ENCODE results near the gene LORICRIN.

The LORICRIN gene

DNA sequence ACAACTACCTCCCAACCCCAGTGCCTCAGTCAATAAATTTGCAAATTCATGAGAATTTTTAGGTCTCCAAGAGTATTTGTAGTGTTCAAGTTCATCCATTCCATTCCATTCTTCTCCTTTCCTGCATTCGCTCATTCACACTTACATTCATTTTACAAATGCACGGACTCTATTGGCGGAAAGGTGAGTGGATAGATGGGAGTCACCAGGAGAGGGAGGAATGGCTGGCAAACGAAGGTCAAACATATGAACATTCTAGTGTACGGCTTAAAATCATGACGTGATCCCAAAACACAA is 2.5 kb downstream of the LORICRIN start:
- peak overlapping the region; percentile 61 for H3K4me3 Mint-ChIP-seq
- peak overlapping the region; percentile 61 for H3K27ac Mint-ChIP-seq
- H3K4me1 Mint-ChIP-seq (ENCODE audit: low read depth) = peaks cover 27% of the 10 kb centered on the region
- peaks cover 69% of the 10 kb centered on the region for H3K27me3 Mint-ChIP-seq
- DNase-seq = no peak
- H3K36me3 Mint-ChIP-seq (ENCODE audit: low read depth) = no peaks in the 10 kb centered on the region
- no peaks in the 10 kb centered on the region for H3K9me3 Mint-ChIP-seq

DNA sequence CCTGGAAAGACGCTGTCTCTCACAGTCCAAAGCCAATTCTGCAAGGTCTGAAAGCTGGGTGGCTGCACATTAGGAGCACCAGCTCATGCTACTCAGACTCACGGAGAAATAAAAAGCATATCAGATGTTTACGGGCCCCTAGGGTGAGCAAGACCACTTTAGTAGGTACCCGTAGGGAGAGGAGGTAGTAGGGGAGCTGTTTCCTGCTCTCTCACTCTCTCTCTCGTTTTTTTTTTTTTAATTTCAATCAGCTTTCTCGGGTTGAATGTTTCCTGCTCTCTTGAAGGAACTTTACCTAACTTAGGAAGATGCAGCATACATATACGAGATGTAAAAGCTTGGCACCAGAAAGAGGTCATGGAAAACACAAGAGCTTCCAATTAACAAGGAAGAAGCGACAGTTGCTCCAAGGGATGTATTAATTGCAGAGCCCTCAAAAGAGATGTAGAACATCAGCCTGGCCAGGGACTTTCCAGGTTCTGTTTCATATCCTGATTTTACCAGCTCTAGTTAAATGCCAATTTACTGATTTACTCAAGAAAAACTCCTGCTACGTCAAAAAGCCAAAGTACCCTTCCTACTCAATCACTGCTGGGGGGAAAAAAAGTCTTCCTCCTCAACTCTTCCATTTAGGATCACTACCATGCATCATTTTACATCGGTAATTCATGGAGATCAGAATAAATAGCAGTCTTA is 3.1 kb downstream of the LORICRIN start:
- Mint-ChIP-seq H3K36me3 (ENCODE audit: low read depth) (no peaks in the 10 kb centered on the region), H3K27me3 (peaks cover 73% of the 10 kb centered on the region), H3K4me3 (peak overlapping the region; percentile 61), H3K4me1 (ENCODE audit: low read depth) (peaks cover 27% of the 10 kb centered on the region), H3K27ac (no peak overlapping the region), H3K9me3 (no peaks in the 10 kb centered on the region)
- DNase-seq = no peak

- Mint-ChIP-seq H3K27ac (no peak overlapping the region), H3K27me3 (peaks cover 76% of the 10 kb centered on the region), H3K4me3 (no peak overlapping the region), H3K9me3 (no peaks in the 10 kb centered on the region), H3K4me1 (ENCODE audit: low read depth) (peaks cover 24% of the 10 kb centered on the region), H3K36me3 (ENCODE audit: low read depth) (no peaks in the 10 kb centered on the region)
- DNase-seq = no peak
Observed at GRCh38 chr1:153265457-153265856, 6.0 kb downstream of the LORICRIN start.

- H3K27ac Mint-ChIP-seq = no peak overlapping the region
- H3K36me3 Mint-ChIP-seq (ENCODE audit: low read depth) = no peaks in the 10 kb centered on the region
- H3K4me1 Mint-ChIP-seq (ENCODE audit: low read depth) = no peaks in the 10 kb centered on the region
- H3K4me3 Mint-ChIP-seq = no peak overlapping the region
- H3K27me3 Mint-ChIP-seq = peaks cover 60% of the 10 kb centered on the region
- H3K9me3 Mint-ChIP-seq = no peaks in the 10 kb centered on the region
- DNase-seq = no peak
Observed at GRCh38 chr1:153271711-153272110, 12.2 kb downstream of the LORICRIN start.

DNA sequence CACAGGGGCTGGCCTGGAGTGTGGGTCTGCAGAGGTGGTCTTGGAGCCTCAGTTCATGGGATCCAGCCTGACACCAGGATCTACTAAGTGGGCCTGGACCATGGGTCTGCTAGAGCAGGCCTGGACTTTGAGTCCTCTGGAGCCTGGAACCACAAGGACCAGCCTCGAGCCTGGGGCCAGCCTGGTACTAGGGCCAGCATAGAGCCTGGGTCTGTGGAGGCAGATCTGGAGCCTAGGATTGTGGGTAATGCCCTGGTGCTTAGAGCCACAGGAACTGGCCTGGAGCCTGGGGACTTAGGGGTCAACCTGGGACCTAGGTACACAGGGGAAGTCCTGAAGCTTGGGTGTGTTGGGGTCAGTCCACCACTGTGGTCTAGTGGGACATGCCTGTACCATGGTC is 12.7 kb downstream of the LORICRIN start:
- Mint-ChIP-seq H3K9me3 (no peaks in the 10 kb centered on the region), H3K27me3 (peaks cover 57% of the 10 kb centered on the region), H3K4me3 (no peak overlapping the region), H3K36me3 (ENCODE audit: low read depth) (no peaks in the 10 kb centered on the region), H3K4me1 (ENCODE audit: low read depth) (no peaks in the 10 kb centered on the region), H3K27ac (no peak overlapping the region)
- no peak for DNase-seq

DNA sequence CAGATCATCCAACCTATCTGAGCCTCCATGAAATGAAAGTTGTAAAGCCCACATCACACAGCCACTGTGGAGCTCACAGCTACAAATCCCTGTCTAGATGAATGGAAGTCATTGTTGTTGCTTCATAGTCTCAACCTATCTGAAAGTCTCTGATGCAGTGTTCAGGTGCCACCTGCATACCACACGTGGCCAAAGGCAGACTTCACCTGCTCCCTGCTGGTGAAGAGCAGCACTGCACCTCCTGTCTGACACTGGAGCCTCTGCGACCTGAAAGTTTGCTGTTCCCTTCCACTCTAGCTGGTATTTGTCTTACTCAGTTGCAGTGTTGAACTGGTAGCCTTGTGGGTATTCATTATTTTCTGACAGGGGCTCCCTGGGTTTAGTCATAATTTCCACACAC is 18.4 kb downstream of the LORICRIN start:
- peak; percentile 56 for DNase-seq

GRCh38 chr1:153288634-153289275 is 29.3 kb downstream of the LORICRIN start:
- H3K36me3 Mint-ChIP-seq (ENCODE audit: low read depth) = no peaks in the 10 kb centered on the region

More for the DNA sequence above, 18.4 kb downstream of the LORICRIN start:
- H3K4me1 Mint-ChIP-seq (ENCODE audit: low read depth) = no peaks in the 10 kb centered on the region
- no peak overlapping the region for H3K4me3 Mint-ChIP-seq
- peaks cover 43% of the 10 kb centered on the region for H3K27me3 Mint-ChIP-seq
- no peak overlapping the region for H3K27ac Mint-ChIP-seq
- no peaks in the 10 kb centered on the region for H3K36me3 Mint-ChIP-seq (ENCODE audit: low read depth)
- no peaks in the 10 kb centered on the region for H3K9me3 Mint-ChIP-seq

DNA sequence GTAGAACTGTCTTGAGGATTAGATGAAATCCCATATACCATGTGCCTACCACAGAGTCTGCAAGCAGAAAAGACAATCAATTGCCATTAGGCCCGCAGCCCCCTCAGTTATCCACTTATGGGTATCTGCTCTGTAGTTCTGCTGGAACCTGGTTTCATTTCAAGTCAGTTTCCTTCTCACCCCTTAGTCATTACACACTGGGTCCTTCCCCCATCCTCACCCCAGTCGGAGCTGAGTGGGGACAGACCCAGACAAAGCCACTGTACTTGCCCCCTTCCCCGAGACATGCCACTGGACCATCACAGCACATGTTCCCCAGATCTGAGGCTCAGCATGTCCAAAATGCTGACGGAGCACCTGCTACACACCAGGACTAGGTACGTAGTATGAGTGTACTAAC is 32.0 kb downstream of the LORICRIN start:
- Mint-ChIP-seq H3K27me3 (peaks cover 11% of the 10 kb centered on the region), H3K27ac (no peak overlapping the region), H3K4me3 (no peak overlapping the region), H3K4me1 (ENCODE audit: low read depth) (peaks cover 18% of the 10 kb centered on the region), H3K36me3 (ENCODE audit: low read depth) (no peaks in the 10 kb centered on the region), H3K9me3 (no peaks in the 10 kb centered on the region)
- DNase-seq = no peak

More at GRCh38 chr1:153288634-153289275, 29.3 kb downstream of the LORICRIN start:
- Mint-ChIP-seq H3K9me3 (no peaks in the 10 kb centered on the region), H3K27ac (no peak overlapping the region), H3K27me3 (peaks cover 8% of the 10 kb centered on the region), H3K4me1 (ENCODE audit: low read depth) (peaks cover 13% of the 10 kb centered on the region), H3K4me3 (no peak overlapping the region)
- DNase-seq = no peak

GRCh38 chr1:153292185-153292584 is 32.7 kb downstream of the LORICRIN start:
- Mint-ChIP-seq H3K27me3 (peaks cover 11% of the 10 kb centered on the region), H3K9me3 (no peaks in the 10 kb centered on the region), H3K4me3 (no peak overlapping the region), H3K4me1 (ENCODE audit: low read depth) (peaks cover 18% of the 10 kb centered on the region), H3K27ac (no peak overlapping the region), H3K36me3 (ENCODE audit: low read depth) (no peaks in the 10 kb centered on the region)
- DNase-seq = no peak

GRCh38 chr1:153292740-153293479 is 33.4 kb downstream of the LORICRIN start:
- DNase-seq = no peak
- Mint-ChIP-seq H3K4me3 (no peak overlapping the region), H3K4me1 (ENCODE audit: low read depth) (peaks cover 18% of the 10 kb centered on the region)

DNA sequence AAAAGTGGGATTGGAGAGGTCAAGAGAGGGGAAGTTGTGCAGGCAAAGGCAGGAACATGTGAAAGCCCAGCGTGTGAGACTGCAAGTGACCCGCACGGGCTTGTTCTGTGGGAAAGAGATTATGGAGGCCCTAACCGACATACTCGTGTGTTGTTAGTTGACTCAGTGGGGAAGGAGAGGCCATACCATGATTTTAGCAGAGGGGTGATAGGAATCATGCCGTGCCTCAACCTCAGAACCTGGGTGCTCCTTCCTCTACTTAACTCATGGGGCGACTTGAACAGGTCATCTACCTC is 33.9 kb downstream of the LORICRIN start:
- no peak overlapping the region for H3K27ac Mint-ChIP-seq
- H3K4me1 Mint-ChIP-seq (ENCODE audit: low read depth) = peaks cover 18% of the 10 kb centered on the region
- H3K36me3 Mint-ChIP-seq (ENCODE audit: low read depth) = no peaks in the 10 kb centered on the region
- H3K9me3 Mint-ChIP-seq = no peaks in the 10 kb centered on the region
- DNase-seq = no peak
- peaks cover 11% of the 10 kb centered on the region for H3K27me3 Mint-ChIP-seq
- no peak overlapping the region for H3K4me3 Mint-ChIP-seq

More at GRCh38 chr1:153292740-153293479, 33.4 kb downstream of the LORICRIN start:
- Mint-ChIP-seq H3K27me3 (peaks cover 11% of the 10 kb centered on the region), H3K27ac (no peak overlapping the region), H3K36me3 (ENCODE audit: low read depth) (no peaks in the 10 kb centered on the region), H3K9me3 (no peaks in the 10 kb centered on the region)

DNA sequence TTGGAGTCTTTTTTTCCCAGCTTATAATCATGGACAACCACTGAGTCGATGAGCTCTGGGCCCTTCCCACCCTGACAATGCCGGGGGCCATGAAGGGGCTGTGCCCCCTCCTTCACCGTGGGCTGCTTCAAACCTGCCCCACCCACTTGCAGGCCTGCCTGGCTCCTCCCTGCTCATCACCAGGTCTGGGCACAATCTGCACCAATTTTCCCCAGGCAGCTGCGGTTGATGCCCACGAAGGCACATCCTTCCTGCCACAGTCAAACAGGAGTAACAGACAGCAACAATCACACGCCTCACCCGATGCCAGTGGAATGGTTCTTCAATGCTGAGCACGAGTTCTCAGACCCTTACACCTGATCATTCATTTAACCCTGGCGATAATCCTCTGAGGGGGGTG is 34.4 kb downstream of the LORICRIN start:
- Mint-ChIP-seq H3K4me1 (ENCODE audit: low read depth) (peaks cover 18% of the 10 kb centered on the region), H3K27me3 (peaks cover 11% of the 10 kb centered on the region), H3K9me3 (no peaks in the 10 kb centered on the region), H3K4me3 (no peak overlapping the region), H3K27ac (no peak overlapping the region), H3K36me3 (ENCODE audit: low read depth) (no peaks in the 10 kb centered on the region)
- no peak for DNase-seq

DNA sequence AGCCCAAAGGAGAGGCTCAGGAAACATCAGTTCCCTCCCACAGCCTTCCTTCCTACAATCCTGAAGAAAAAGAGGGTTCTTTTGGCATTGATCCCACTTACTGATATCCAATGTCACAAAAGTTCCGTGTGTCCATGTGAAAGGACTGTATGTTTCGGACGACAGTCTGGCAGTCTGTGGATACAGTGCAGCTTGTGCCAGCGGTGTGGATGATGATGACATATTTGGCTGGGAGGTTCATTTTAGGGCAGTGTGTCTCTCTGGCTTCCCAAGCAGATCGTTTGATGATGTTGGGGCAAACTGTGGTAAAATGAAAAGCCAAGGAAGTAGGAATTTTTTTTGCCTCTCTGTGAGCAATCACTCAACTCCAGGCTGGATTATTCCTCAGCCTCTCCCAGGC is 42.8 kb downstream of the LORICRIN start:
- peaks cover 4% of the 10 kb centered on the region for H3K27me3 Mint-ChIP-seq
- no peak overlapping the region for H3K27ac Mint-ChIP-seq
- no peaks in the 10 kb centered on the region for H3K36me3 Mint-ChIP-seq (ENCODE audit: low read depth)
- no peaks in the 10 kb centered on the region for H3K9me3 Mint-ChIP-seq
- no peak for DNase-seq
- no peak overlapping the region for H3K4me3 Mint-ChIP-seq
- no peaks in the 10 kb centered on the region for H3K4me1 Mint-ChIP-seq (ENCODE audit: low read depth)

- Mint-ChIP-seq H3K27me3 (peaks cover 8% of the 10 kb centered on the region), H3K4me3 (no peak overlapping the region), H3K9me3 (no peaks in the 10 kb centered on the region), H3K27ac (no peak overlapping the region), H3K4me1 (ENCODE audit: low read depth) (no peaks in the 10 kb centered on the region), H3K36me3 (ENCODE audit: low read depth) (no peaks in the 10 kb centered on the region)
- no peak for DNase-seq
Observed at GRCh38 chr1:153305682-153306081, 46.2 kb downstream of the LORICRIN start.

Measured in activated T-cell treated with anti-CD3 and anti-CD28 coated beads, Interleukin-2, amount 50 U/mL, for 24 hours (primary cell).